Activated T-cell treated with anti-CD3 and anti-CD28 coated beads, Interleukin-2, amount 50 U/mL, for 48 hours (primary cell): ENCODE results near the gene FHAD1.

Experiments
- DNase-seq, 2 experiments: peaks; one replicate each; pipeline ENCODE4 v3.0.0-alpha.2; 2020

The FHAD1 gene

DNA sequence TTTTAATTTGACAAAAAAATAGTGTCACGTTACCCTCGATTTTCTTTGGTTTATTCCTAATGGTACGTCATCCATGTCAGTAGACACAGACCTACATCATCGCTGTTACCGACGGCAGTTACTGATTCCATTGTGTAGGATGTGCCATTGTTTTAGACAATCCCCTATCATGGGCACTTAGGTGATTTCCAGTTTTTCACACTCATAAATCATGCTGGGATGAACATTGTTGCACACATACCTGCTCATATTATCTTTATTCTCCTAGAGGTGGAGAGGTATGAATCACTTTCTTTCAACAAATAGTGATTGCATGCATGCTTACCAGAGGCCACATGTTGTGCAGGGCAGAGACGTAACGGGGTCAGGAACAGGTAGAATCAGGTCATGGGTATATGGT, 83.0 kb downstream of the FHAD1 start:
- DNase-seq: no peak

DNA sequence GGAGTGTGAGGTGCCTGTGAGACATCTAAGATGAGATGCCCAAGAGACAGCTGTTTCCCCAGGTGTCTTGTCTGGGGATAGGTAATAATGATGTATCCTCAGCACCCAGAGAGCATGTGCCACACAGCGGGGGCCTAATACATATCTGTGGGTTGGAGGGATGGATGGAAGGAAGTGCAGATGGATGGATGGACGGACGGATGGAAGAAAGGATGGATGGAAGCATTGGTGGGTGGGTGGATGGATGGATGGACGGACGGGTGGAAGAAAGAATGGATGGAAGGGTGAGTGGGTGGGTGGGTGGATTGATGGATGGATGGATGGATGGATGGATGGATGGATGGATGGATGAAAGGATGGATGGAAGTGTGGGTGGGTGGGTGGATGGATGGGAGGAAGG, 84.2 kb downstream of the FHAD1 start:
- DNase-seq: no peak

GRCh38 chr1:15331734-15332133, 84.7 kb downstream of the FHAD1 start:
- no peak for DNase-seq

- no peak for DNase-seq
Observed at GRCh38 chr1:15332525-15332924, 85.5 kb downstream of the FHAD1 start.

DNA sequence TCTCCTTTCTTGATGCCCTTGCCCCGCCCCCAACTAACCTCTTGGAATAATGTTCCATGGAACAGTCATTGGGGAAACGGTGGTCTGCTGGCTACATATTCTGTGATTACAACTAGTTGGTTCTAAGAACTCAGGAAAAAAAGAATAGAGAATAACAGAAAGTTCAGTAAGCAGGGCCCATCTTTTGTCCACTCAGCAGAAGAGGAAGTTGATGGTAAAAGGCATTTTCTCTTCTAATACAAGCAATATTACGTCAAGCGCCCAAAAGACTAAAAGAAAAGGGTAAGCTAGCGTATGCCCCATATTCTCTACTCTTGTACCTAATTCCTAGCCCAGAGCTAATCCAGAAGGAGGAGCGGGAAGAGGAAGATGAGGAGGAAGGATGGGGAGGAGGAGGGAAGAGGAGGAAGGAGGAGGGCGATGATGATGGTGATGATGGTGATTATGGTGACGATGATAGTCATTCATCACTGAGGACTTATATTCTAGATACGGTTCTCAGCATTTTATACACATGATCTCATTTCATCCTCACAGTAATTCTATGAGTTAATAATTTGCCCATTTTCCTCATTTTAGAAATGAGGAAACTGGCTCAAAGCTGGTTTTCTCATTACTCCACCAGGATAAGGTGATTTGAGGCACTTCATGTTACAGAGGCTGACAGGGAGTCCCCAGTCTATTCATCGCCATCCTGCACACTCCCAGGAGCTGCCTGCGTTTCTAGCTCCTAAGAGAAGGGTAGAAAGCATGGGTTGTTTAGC, 86.1 kb downstream of the FHAD1 start:
- no peak for DNase-seq

GRCh38 chr1:15334995-15335394, 88.0 kb downstream of the FHAD1 start:
- no peak for DNase-seq

GRCh38 chr1:15336866-15337265, 89.8 kb downstream of the FHAD1 start:
- DNase-seq: no peak

DNA sequence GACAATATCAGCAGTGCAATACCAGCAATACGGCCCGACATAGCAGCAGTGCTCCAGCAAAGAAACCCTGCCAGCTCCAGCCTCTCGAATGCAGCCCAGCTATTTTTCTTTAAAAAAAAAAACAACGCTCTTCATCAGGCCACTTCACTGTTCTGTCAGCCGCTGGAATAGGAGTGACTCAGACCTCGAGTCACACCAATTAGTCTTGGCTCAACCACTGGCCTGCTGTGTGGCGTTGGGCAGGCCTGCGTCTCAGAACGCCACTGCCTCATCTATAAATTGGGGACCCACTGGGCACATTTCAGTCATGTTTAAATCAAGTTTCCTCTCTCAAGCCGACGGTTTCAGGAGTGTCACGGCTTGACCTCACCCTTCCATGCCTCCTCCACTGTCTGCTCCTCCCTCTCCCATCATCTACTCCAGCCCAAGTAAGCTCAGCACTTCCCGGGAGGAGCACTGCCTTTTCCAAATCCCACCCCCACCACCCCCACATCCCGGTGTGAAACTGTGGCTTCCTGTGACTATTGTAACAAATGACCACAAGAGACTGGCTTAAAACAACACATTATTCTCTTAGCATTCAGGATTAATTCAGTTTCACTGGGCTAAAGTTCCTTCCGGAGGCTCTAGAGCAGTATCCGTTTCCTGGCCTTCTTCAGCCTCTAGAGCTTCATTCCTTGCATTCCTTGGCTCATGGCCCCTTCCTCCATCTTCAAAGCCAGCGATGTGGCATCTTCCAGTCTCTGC, 90.8 kb downstream of the FHAD1 start:
- no peak for DNase-seq

GRCh38 chr1:15339570-15339969, 92.5 kb downstream of the FHAD1 start:
- no peak for DNase-seq

- DNase-seq: no peak
Observed at GRCh38 chr1:15341228-15341627, 94.2 kb downstream of the FHAD1 start.

DNA sequence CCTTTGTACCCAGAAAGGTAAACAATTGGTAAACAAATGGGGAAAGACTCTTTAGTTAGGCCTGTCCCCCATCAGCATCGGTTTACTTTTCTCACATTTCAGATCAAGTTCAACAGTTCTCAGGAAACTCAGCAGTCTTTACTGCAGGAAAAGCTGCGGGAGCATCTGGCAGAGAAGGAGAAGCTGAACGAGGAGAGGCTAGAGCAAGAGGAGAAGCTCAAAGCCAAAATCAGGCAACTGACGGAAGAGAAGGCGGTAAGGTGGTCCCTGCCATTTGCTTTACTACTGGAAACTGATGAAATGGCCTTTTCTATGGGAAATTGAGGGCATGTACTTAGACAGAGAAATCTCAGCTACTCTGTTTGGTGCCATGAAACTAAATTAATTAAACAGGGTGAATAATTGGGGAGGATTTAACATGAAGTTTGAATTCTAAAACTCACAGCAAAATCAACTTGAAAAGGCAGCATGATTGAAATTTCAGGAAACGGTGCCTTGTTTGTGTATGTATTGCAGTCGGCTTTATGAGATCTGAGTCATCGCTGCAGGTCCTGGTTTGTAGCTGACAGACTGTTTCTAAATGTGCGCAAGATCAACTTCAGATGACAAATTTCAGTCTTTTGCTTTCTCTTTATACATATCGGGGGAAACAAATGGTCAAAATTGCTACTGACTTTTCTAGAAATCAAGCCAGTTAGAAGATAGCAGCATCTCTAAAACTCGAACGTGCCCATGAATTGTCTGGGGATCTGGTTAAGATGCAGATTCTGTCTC, 94.8 kb downstream of the FHAD1 start:
- DNase-seq: no peak

GRCh38 chr1:15342408-15342967, 95.5 kb downstream of the FHAD1 start:
- no peak for DNase-seq

DNA sequence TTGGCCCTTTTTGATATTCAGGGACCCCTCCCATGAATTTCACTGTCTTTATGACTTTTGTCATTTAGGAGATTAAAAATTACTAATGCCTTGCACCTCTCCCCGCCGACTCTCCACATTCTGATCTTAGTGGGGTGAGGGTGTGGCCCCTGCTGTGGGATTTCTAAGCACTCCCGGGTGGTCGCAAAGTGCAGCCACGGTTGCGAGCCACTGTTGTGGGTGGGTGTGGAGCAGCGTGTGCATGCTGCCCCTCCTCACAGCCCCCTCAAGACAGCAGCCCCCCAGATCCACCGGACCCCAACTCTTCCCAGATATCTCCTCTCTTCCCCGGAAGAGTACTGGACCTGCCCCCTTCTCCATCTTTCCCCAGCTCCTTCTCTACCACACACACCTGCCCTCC, 96.1 kb downstream of the FHAD1 start:
- no peak for DNase-seq

- no peak for DNase-seq
Observed at GRCh38 chr1:15343729-15344128, 96.7 kb downstream of the FHAD1 start.

- DNase-seq: no peak
Observed at GRCh38 chr1:15344380-15344779, 97.4 kb downstream of the FHAD1 start.

DNA sequence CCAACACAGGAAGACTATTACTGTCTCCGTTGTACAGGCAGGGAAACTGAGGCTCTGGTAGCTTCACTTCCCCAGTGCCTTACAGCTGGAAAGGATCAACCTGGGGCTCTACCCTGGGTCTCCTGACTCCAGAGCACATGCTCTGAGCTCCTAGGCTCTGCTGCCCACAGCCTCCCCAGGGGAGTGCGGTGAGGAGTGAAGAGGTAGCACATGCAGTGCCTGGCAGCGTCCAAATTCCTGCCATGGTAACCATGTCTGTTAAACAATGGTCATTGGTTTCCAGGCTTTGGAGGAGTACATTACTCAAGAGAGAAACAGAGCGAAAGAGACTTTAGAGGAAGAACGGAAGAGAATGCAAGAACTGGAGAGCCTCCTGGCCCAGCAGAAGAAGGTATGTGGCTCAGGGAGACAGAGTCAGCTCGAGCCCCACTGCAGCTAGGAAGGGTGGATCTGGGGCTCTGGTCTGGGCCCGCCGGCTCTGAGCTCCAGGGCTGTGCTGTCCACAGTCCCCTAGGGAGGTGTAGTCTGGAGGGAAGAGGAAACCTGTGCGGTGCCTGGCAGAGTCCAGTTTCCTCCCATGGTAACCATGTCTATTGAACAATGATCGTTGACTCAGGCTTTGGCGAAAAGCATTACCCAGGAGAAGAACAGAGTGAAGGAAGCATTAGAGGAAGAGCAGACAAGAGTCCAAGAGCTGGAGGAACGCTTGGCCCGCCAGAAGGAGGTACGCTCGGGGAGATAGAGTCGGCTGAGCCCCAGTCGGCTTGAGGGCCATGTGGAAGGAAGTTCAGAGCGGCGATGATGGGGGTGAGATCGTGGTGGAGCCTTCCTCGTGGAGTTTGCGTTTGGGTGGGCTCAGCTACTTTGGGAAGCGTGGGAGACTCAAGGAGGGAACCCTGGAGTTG, 98.0 kb downstream of the FHAD1 start:
- no peak for DNase-seq

GRCh38 chr1:15345705-15346345, 98.8 kb downstream of the FHAD1 start:
- DNase-seq: peak; percentile 58 to 65

DNA sequence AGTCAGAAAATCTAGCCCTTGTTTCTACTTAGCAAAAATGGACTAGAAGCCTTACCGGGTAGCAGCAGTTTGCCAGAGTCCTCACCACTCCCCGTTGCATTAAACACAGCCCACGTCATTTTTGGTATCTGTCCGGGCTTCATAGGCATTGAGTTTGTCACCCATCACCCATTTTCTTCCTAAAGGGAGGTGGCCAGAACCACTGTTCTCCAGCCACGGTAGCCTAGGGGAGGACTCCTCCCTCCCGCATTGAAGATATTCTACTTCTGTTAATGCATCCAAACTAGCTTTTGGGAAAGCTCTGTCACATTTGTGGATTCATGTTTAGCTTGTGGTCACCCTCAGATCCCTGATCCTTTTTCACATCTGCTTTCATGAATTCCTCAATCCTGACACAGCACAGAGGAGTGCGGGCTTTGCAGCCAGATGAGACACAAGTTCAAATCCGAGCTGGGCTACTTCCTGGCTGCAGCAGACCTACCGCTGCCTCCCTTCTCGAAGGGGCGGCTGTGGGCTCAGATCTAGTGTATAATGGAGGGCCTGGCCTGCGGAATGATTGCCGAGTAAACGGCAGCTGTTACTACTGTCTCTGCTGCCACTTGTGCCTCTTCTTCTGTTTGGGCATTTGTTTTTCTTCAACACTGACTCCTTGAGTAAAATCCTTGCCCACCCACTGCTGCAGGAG, 99.5 kb downstream of the FHAD1 start:
- no peak for DNase-seq

DNA sequence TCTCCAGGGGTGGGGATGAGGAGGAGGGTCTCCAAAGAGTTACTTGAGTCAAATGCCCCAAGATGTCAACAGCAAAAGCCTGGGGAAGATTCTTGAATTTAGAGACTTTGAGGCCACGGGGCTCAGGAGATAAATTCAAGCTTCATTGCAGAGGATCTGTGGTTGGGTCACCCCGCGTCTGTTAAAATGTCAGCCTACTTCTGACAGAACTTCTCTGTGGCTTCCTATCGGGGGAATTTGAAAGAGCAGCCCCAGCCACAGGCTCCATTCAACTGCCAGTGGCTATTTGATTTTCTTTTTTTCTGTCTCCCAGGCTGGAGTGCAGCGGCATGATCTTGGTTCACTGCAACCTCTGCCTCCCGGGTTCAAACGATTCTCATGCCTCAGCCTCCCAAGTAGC, 100.2 kb downstream of the FHAD1 start:
- no peak for DNase-seq

DNA sequence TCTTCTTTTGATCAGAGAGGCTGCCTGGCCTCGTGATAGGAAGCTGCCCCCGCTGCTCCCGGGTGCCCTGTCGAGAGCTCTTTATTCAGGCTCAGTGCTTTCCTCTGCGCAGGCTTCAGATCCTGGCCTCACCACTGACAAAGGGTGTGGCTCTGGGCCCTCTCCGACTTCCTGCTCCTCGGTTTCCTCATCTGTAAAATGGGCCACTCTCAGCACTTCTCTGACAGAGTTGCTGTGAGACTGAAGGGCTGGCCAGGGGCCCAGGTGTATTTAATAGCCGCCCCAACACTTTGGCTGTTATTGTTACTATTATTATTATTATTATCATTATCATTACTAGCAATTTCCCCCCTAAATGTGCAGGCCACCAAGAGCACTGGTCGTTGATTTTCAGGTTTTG, 101.6 kb downstream of the FHAD1 start:
- no peak for DNase-seq

DNA sequence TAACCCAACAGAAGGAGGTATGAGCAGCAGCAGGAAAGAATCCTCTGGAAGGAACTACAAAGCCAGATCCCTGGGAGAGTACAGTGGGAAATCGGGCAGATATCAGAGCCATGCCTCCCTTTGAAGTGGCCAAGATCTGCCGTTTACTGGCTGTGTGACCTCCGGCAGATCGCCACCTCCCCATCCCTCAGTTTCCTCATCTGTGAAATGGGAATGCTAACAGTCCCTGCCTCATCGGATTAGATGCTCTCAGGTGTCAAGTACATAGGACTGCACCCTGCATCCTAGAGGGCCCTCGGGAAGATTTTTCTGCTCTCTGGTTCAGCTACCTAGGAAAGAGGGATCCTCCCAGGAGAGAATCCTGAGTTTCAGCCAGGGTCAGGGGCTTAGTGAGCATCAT, 102.1 kb downstream of the FHAD1 start:
- no peak for DNase-seq
